GM18519 (cell line): Measurements from ENCODE around the gene SOX13.

Source experiments
- ATAC-seq: cut with Tn5 transposase; IDR thresholded peaks from one replicate; pipeline ENCODE4 v1.9.1; 2021; ENCODE audit warnings: mild to moderate bottlenecking, moderate library complexity; ENCODE audit not compliant: unreplicated experiment, low FRiP score

SOX13 gene

DNA sequence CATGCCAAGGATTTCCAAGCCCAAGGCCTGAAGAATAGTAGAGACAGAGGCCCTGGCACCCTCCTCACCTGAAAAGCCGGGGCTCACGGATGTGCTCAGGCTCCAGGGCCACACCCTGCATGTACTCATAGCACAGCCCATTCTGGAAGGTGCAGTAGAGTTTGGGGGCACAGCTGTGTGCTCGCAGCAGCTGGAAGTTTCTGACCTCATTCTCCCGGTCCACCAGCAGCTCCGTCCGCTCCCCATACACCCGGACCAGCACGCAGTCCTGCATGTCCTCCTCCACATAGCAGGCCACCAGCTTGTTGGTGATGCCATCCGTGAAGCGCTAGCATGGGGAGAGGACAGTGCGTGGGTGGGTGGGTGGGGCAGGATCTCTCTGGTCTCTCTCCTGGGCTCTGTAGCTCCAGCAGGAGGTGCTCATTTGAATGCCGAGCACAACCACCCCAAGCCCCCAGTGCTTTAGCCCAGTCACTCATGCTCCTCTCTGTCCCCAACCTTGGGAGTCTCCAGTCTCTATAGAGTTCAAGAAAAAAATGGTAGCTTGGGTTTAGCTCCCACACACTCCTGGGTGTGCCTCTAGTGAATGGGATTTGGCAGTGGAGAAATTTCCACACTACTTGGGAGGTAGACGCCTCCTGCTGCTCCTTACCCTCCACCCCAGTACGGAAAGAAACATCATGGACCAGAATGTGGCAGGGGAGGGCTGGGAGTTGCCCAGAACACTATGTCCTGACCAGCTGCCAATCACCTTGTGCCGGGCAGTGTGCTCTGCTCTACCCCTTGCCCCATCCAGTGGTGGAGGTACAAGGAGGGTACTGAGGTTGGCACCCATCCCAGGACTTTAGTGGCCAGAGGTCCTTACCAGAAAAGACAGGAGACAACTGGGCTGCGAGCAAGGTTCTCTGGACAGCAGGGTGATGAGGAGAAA is 77.0 kb downstream of the SOX13 start:
- ATAC-seq: no peak

DNA sequence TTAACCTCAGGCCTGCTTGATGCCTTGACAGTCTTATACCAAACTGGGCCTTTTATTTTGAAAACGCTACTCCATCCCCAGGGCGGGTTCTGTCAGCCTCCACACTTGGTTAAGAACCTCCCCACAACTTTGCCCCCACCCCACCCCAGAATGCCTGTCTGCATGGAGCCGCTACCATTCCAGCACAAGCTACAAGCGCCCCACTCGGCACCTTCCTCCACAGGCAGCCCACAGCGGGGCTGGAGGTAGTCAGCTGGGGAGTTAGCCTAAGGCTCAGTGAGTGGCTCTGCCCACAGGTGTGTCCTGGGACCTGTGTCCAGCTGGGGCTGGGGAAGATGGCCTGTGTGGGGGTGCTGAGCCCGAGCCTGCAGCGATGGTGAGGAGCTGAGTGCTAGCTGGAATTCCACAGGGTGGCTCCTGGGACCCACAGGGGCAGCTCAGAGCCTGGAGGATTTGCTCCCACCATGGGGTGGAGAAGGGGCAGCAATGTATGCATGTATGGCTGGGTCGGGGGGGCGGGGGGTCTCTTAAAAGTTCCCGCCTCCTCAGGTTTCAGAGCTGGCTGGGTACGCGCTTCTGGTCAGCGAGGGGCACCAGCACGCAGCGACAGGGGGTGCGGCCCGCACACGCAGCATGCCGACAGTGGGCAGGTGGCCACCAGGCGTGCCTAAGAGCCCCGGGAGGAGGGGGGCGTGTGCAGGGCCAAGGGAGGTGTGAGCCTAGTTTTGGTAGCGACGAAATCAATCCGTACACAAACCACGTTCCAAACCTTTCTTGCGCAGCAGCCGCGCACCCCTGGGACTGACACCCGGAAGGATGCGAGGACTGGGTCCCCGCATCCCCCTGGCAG is 78.0 kb downstream of the SOX13 start:
- no peak for ATAC-seq

DNA sequence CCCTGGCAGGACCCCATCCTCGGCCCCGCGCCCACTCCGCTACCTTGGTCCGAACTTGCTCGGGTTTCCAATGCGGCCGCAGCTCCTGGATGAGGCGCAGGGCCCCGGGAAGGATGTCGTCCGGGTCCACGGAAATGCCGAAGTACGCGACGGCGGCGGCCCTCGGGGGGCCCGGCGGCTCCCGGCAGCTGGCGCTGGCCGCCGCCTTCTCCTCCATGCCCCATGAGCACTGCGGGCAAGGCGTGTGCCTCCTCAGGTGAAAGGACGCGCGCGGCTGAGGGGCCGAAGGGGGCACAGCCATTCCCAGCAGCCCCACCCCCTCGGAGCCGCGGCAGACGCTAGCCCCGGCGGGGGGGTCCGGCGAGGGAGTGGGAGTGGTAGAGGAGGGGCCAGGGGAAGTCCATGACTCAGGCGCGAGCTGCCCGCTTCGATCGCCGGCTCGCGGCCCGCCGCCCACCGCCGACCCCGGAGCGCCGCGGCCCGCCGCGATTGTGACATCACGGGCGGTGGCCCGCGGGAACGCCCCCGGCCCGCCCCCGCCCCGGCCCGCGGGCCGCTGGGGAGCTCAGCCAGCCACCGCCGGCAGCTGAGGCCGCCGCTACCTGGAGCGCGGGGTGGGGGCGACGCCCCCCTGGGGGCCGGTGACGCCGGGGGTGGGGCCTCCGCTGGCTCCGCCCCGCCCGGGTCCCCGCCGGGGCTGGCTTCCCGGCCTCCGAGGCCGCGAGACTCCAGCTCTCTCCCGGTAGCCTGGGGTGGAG is 78.8 kb downstream of the SOX13 start, which contains the start of gene ETNK2:
Gene ETNK2 (minus strand): TSS at position 493 of the 758 bp plus-strand sequence. CDS start 192 bp downstream, at position 301.
- ATAC-seq: no peak

DNA sequence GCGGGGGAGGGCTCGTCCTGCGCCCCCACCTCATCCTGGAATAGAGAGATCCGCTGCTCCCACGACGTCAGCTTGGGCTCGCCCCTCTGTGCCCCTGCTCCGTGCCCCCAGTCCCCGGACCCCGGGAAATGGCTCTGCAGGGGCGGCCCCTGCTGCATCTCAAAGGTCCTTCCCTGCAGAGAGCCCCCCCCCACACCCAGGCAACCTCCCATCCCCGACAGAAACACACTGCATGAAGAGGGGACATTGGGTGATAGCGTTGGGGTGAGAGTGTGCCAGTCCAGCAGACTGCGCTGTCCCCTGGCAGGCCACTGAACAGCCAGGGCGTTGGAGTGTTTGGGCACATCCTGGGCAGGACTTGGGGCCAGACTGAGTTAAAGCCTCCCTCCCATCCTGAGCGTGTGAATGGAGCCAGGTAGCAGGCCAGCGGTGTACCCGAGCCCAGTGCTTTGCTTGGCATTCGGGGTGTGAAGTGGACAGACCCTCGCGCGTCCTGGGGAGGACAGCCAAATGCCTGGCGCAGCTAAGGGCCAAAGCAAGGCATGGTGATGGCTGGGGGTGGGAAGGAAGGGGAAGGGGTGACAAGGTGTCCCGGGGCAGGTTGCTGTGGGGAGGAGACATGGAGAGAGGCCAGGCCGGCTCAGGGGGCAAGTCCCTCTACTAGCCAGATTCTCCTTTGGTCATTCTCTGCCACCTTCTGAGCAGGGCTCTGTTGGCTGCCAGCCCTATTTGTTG is 79.6 kb downstream of the SOX13 start:
- ATAC-seq: no peak

DNA sequence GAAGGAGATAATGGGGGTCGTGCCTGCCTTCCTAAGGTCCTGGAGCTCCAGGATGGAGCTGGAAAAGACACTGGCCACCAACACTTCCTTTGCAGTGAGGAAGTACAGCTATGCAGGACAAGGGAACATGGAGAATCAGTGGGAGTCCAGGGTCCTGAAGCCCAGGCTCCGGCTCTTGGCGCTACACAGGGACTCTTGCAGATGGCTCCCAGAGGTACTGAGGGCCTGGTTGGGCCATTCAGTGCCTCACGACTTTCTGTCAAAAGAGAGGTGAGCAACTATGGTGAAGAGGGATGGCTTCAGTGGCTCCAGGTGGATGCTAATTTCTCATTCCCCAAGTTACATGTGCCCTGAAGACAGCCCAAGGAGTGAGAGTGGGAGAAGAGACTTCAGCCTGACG is 80.8 kb downstream of the SOX13 start:
- no peak for ATAC-seq

DNA sequence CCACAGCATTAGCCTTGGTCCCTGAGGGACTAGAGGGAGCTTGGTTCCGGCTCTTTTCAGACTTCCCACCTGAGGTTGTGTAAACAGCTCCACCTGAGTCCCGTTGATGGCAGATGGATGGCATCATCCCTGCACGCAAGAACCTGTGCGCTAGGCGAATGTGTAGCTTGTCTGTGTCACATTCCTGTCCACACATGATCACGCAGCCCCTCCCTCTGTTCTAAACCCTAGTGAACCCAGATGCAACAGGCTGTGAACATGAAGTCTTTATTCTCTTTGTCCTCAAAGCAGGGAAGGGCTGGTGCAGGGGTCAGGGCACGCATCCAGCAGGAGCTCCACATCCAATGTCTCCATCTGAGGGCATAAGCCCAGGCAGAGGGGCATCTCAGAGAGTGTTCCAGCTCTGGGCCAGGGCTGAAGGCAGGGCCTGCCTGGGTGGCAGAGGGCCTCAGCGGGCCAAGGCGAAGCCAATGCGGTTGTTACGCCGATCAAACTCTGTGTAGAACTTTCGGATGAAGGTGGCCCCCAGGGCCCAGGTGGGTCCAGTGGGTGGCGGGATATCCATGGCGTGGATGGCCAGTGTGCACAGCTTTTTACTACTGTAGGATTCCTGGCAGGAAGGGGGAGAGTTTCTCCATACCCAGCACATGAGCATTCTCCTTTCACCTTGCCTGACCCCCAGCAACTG is 81.8 kb downstream of the SOX13 start:
- no peak for ATAC-seq

DNA sequence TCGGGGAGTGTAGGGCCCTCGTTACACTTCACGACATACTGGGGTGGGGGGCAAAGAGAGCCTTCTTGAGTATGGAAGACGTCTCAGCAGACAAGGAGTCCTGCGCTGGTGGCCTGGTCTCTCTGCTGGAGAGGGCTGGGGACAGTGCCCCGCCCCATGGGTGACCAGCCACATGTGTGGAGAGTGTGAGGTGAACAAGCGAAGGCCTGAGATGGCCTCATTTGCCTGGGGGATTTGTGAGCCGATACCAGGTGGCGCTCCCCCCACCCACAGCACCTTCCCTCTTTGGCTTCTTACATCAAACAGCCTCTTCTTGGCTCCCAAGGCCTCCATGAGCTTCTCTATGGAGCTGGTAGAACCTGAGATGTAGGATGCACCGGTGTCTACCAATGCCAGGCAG is 83.0 kb downstream of the SOX13 start:
- ATAC-seq: no peak

DNA sequence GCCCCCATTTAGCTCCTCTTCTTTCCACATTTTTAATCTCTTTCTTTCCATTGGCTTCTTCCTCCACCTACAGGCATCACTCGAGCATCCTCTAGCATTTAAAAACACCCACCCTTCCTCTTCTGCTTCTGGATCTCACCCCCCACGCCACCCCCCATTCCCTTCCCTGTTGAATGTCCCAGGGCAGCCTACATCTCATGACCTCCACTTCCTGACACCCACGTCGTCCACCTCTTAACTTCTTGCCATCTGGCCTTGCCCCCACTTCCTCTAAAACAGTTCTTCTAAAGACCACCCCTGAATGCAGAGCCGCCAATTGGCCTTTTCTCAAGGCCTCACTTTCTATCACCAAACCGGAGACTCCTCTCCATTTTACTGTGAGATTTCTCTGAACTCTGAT is 85.0 kb downstream of the SOX13 start:
- no peak for ATAC-seq

DNA sequence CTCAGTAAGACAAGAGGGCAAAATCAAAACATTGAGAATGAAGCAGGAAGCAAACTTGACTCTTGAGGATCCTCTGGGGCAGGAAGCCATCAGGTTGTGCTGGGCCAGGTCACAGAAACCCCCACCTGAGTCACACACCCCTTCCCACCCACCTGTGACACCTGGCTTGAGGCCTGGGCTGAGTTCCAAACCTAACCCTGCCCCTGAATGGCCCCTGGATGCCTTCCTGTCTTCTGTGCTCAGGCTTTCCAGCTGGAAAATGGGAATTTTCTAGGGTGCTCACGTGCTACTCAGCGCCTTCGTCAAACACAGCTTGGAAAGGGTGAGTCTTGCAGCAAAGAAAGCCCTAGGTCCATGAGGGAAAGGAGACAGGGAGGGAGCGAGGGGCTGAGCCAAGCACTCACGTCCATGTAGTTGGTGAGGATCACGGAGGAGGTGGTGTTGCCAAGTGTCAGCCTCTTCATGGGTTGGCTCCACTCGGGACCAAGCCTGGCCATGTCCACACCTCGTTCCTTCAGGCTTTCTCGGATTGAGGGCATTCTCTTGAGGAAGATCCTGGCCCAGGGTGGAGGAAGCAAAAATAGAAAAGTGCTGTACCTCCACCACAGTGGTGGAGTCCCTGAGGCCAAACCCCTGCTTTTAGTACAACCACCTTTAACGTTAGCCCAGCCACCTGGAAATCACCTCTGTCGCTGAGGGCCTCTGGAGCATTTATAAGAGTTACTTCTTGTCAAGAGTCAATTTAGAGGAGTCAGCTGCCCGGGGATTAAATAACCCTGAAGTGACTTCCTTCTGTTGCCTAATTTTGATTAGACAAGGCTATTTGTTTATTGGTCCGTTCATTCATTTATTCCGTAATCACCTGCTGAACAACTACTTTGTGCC is 88.9 kb downstream of the SOX13 start:
- no peak for ATAC-seq

DNA sequence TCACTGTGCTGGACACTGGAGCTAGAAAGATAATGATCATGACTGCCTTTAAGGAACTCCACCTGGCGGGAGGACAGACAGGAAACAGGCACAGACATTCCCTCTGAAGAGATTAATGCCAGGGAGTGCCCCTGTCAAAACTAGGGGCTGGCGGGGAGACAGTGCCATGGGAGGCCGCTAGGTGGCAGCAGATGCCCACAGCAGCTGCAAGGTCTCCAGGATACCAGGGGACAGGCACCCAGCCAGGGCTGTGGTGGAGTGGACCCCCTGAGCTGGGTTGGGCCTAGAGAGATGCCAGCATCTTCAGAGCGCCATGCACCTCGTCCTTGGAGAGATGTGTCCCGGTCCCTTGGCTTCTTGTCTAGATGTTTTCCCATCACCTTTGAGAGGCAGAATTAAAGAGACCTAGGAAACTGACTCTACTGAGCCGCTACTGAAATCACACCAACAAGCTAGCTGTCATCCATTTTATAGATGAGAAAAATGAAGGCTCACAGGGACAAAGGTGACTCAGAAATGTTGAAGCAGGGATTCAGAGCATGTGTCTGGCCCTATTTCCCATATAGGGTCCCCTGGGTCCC is 89.7 kb downstream of the SOX13 start:
- no peak for ATAC-seq

DNA sequence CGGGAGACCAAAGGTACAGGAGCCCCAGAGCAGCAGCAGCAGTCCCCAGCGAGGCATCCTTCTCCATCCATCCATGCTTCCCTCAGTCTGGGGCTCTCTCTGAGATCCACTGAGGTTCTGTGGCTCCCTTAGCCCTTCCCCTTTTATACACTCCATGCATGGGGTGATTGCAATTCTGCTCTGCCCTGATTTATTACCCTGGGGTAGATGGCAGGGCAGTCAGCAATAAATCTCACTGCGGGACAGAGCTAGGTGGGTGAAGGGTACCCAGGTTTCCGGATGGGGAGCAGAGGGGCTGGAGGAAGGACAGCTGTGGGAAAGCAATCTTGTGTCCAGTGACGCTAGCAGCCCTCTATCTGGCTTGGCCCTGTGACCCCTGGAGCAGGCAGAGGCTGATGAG is 93.3 kb downstream of the SOX13 start, which contains the start of gene REN:
Gene REN (minus strand): TSS at position 119 of the 400 bp plus-strand sequence. CDS start 44 bp downstream, at position 75.
- no peak for ATAC-seq

DNA sequence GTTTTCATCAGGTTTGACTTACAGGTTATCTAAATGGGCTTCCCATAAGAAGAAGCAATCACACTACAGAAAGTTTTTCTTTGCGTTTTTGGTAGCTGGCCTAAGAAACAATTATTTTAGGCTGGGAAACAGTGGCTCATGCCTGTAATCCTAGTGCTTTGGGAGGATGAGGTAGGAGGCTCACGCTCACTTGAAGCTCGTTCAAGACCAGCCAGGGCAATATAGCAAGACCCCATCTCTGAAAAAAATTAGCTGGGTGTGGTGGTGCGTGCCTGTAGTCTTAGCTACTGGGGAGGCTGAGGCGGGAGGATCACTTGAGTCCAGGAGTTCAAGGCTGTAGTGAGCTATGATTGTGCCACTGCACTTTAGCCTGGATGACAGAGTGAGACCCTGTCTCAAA is 94.8 kb downstream of the SOX13 start:
- ATAC-seq: no peak

DNA sequence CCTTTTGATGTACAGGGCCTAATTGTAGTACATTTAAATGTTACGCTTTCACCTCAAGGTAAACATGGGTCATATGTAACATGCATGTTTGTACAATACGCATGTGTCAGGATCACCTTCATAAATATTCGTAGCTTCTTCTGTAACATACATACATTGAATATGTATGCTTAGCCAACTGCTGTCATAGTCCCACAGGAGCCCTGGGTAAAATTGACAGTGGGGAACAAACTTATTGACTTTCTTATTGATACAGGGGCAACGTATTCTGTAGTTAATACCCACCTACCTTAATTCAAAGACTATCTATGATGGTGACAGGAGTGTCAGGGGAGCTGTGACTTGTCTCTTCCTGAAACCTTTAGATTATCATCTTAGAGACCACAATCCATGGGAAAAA is 96.9 kb downstream of the SOX13 start:
- ATAC-seq: no peak

DNA sequence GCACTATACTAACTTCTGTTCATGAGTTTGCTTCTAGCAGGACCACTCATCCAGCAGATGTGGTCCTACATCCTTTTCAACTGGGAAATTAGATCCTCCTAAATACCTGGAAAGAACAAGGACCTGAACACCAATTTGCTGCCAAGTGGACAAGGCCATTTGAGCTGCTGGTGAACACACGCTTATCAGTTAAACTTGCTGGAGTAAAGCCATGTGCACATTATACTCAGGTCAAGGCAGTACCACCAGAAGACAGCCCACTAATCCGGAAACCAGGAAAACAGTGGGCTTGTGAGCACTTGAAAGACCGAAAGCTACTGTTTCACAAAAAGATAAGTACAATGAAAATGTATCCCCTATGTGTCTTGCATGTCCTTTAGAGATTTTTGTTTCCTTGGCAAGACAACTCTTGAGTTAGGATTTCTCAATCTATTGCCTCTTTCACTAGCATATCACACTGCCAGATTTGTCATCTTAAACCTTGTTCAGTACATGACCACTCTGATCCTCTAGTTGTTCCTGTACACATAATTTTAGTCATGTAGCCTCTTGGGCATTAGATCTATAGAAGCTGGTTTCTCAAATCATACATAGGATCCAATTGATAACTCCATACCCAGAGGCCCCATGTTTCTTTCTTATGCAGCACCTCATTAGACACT is 97.7 kb downstream of the SOX13 start:
- ATAC-seq: no peak

DNA sequence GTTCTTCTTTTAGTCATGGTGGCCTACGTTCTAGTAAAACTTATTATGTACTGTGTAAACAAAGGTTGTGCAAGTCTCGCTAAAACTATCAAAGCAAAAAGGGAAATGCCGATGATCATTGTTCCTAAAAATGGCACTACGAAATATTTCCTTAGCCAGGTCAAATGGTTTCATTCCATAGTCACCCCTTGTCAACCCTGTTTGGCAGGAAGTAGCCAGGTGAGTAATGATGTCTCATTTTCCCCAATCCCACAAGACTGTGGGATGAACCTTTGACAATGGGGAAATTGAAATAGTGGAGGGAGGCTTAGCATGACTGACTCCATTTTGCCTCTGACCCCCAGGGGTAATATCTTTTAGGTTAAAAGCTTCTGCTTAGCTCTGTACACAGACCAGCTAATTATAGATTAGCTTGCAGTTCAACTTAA is 98.8 kb downstream of the SOX13 start:
- ATAC-seq: no peak

DNA sequence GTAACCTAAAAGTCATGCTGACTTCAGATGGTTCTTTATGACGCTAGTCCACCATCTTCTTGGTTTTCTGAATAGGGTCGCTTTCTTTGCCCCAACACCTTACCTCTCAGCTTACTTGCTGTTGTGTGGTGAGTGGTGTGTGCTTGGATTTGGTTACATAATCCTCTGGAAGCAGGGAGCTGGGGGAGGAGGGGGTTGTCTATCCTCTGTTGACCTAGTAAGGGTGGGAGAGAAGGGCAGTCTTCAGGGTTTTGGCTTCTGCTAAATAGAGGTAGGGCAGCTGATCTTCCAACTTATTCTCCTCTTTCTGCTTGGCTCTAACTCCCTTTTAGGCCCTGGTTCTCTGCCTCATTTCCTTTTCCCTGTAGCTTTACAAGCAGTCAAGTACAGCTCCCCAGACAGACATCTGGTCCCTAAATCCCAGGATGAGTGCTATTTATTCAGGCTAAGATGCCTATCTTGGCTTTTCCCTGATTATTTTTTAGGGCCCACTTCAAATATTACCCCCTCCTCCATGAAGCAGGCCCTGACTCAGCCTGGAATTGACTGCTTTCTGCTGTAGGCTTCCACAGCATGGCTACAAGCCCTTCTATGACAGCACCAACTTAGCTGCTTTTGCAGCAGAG is 99.6 kb downstream of the SOX13 start:
- ATAC-seq: no peak

DNA sequence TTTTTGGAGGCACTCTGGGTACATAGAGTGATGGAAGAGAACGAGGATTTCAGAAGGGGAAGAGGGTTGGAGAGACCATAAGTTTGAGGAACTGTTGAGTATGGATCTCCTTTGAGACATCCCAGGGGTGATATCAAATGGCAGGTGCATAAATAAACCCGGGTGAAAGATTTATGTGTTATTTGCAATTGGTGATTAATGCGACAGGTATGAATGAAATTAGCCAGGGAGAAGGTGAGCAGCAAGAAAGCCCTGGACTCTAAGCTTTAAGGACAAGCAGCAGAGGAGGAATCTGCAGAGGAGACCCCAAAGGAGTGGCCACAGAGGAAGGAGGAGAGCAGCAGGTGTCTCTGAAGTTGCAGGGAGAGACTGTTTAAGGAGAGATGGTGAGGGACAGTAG is 102.0 kb downstream of the SOX13 start:
- ATAC-seq: no peak
